SK-N-SH (cell line): ENCODE results near the gene RBMS3. TPM values are rescaled to one million over a fixed set of nuclear protein-coding genes. Genes with fewer than 3 reads are reported as not detected.

Experiments
- CTCF ChIA-PET: fragments of 300-600, 350-600 bp; formaldehyde crosslinking; extraction: SDS; loops from one replicate; lab custom pipeline; 2021; lab: Yijun Ruan, JAX
- POLR2A ChIA-PET: fragments of 350-600 bp; sonication (Branson Sonifier 250); formaldehyde crosslinking; extraction: SDS; loops from one replicate; lab custom pipeline; 2020; ENCODE audit warnings: antibody characterized with exemption, inconsistent platforms; lab: Yijun Ruan, JAX
- DNase-seq: peaks from one replicate; pipeline ENCODE4 v3.0.0; 2012
- H2AFZ ChIP-seq: fragments of 200-600 bp; sonication (generic); 2 replicates; pipeline ENCODE4 v1.8.1; 2016; ENCODE audit warnings: antibody characterized with exemption, mild to moderate bottlenecking, low read depth
- H3F3A ChIP-seq: fragments of 200-600 bp; sonication (generic); replicated peaks from 2 replicates; pipeline ENCODE3; 2016; ENCODE audit warnings: antibody characterized with exemption, mild to moderate bottlenecking; ENCODE audit not compliant: insufficient read depth
- H3K27ac ChIP-seq, 2 experiments: fragments of 200-500 bp in 1 of 2; fragments of 200-600 bp in 1 of 2; sonication (Bioruptor generic) in 1 of 2; sonication (generic), shearing (Covaris generic) in 1 of 2; 2 replicates each; pipeline versions ENCODE4 v1.5.1 to v1.6.1; 2014 to 2016; ENCODE audit warnings: low read depth in 2 of 2, inconsistent platforms in 1 of 2, low read length in 1 of 2, mild to moderate bottlenecking in 1 of 2, mixed read lengths in 1 of 2
- H3K27me3 ChIP-seq: fragments of 200-600 bp; sonication (generic), shearing (Covaris generic); 2 replicates; pipeline ENCODE4 v1.6.1; 2016; ENCODE audit warnings: mixed run types; ENCODE audit not compliant: insufficient read depth
- H3K36me3 ChIP-seq, 2 experiments: fragments of 200-500 bp in 1 of 2; fragments of 200-600 bp in 1 of 2; sonication (Bioruptor generic) in 1 of 2; sonication (generic) in 1 of 2; replicated peaks in 1 of 2; 2 replicates each; pipeline versions ENCODE3 to v1.5.1; 2014 to 2016; ENCODE audit warnings: low read length in 1 of 2, mild to moderate bottlenecking in 1 of 2; ENCODE audit not compliant: insufficient read depth in 2 of 2, control insufficient read depth in 1 of 2
- H3K4me1 ChIP-seq, 2 experiments: fragments of 200-500 bp in 1 of 2; fragments of 200-600 bp in 1 of 2; sonication (Bioruptor generic) in 1 of 2; sonication (generic), shearing (Covaris generic) in 1 of 2; 2 replicates each; pipeline versions ENCODE4 v1.5.1 to v1.6.1; 2014 to 2016; ENCODE audit warnings: low read depth in 1 of 2, low read length in 1 of 2, mixed run types in 1 of 2; ENCODE audit not compliant: insufficient read depth in 2 of 2, control insufficient read depth in 1 of 2
- H3K4me2 ChIP-seq: fragments of 200-600 bp; sonication (generic), shearing (Covaris generic); 2 replicates; pipeline ENCODE4 v1.6.1; 2017; ENCODE audit warnings: mixed run types
- H3K4me3 ChIP-seq, 2 experiments: fragments of 200-500 bp in 1 of 2; fragments of 200-600 bp in 1 of 2; sonication (Bioruptor generic) in 1 of 2; sonication (generic), shearing (Covaris generic) in 1 of 2; 2 replicates each; pipeline versions ENCODE4 v1.5.1 to v1.8.1; 2014 to 2016; ENCODE audit warnings: low read depth in 2 of 2, inconsistent platforms in 1 of 2, low read length in 1 of 2, mild to moderate bottlenecking in 1 of 2, mixed read lengths in 1 of 2, moderate library complexity in 1 of 2
- H3K79me2 ChIP-seq: fragments of 200-600 bp; sonication (generic); 2 replicates; pipeline ENCODE4 v1.8.1; 2017; ENCODE audit warnings: mild to moderate bottlenecking; ENCODE audit not compliant: insufficient read depth
- H3K9ac ChIP-seq: fragments of 200-600 bp; sonication (generic); 2 replicates; pipeline ENCODE4 v1.6.1; 2017; ENCODE audit warnings: mixed run types
- H3K9me2 ChIP-seq: fragments of 200-600 bp; sonication (generic); 2 replicates; pipeline ENCODE4 v1.6.1; 2017; ENCODE audit warnings: mixed run types
- H3K9me3 ChIP-seq: fragments of 200-600 bp; sonication (generic); 2 replicates; pipeline ENCODE4 v1.6.1; 2017; ENCODE audit warnings: mixed run types, mild to moderate bottlenecking, moderate library complexity
- H4K20me1 ChIP-seq: fragments of 200-600 bp; sonication (generic); 2 replicates; pipeline ENCODE4 v1.6.1; 2017; ENCODE audit warnings: mild to moderate bottlenecking, mixed run types; ENCODE audit not compliant: insufficient read depth
- FOSL2 ChIP-seq: IDR thresholded peaks from 2 replicates; pipeline ENCODE4 v1.4.0; 2012; ENCODE audit warnings: low read depth, mild to moderate bottlenecking, moderate library complexity, borderline replicate concordance
- FOXJ3 ChIP-seq: sonication (generic); formaldehyde crosslinking; IDR thresholded peaks from 2 replicates; pipeline ENCODE4 v1.5.1; 2020; ENCODE audit warnings: mild to moderate bottlenecking, missing genetic modification reagents
- FOXM1 ChIP-seq: IDR thresholded peaks from 2 replicates; pipeline ENCODE4 v1.4.0; 2012; ENCODE audit warnings: low read depth, mild to moderate bottlenecking
- NRF1 ChIP-seq: IDR thresholded peaks from 2 replicates; pipeline ENCODE4 v1.6.1; 2012; ENCODE audit warnings: low read depth, mild to moderate bottlenecking, low read length
- POLR2AphosphoS5 ChIP-seq: IDR thresholded peaks from 2 replicates; pipeline ENCODE4 v1.6.1; 2012; ENCODE audit warnings: low read depth, low read length
- RAD21 ChIP-seq: IDR thresholded peaks from 2 replicates; pipeline ENCODE4 v1.6.1; 2012; ENCODE audit warnings: mild to moderate bottlenecking, low read length
- SMC3 ChIP-seq: IDR thresholded peaks from 2 replicates; pipeline ENCODE4 v1.6.1; 2012; ENCODE audit warnings: low read depth, low read length, improper control_type of control experiment
- YY1 ChIP-seq: IDR thresholded peaks from 2 replicates; pipeline ENCODE4 v1.4.0; 2012; ENCODE audit warnings: low read depth, mild to moderate bottlenecking
- WGBS: methylation state at CpG from one replicate; pipeline ENCODE4 v1.1.6; 2017; ENCODE audit warnings: low lambda C conversion rate; 5-methylcytosine and 5-hydroxymethylcytosine counted together
- polyA plus RNA-seq, 3 experiments: library from polyadenylated mRNA; depleted of rRNA; stranded (reverse); fragments of >200 nt; gene quantifications; 2 replicates each; pipeline ENCODE4 v1.2.3, GENCODE V29; 2012
- TF ChIP-seq, protein P1 (sequence below): IDR thresholded peaks from 2 replicates; pipeline ENCODE4 v1.4.0; 2012; ENCODE audit warnings: low read depth, borderline replicate concordance
- TF ChIP-seq, protein P2 (sequence below): fragments of 200-600 bp; sonication (generic); IDR thresholded peaks from 2 replicates; pipeline ENCODE4 v1.6.1; 2017; ENCODE audit warnings: antibody characterized with exemption, mild to moderate bottlenecking, moderate library complexity
- TF ChIP-seq, protein P3 (sequence below): IDR thresholded peaks from 2 replicates; pipeline ENCODE4 v1.4.0; 2012; ENCODE audit warnings: low read depth, borderline replicate concordance

The RBMS3 gene
- polyA plus RNA-seq, 1 of the 3 experiments (the other 2 are of a cell fraction) = 8.2 TPM

- Histone ChIP-seq H3K36me3 (peaks cover 0 to 4% of the 10 kb centered on the region in 2 experiments), H3K9ac (no peak overlapping the region), H4K20me1 (no peaks in the 10 kb centered on the region), H3K27ac (peak overlapping the region in 1 of 2 experiments; percentile 72; a peak in 2 of 4 replicates), H3K4me2 (no peak overlapping the region), H3K9me3 (no peaks in the 10 kb centered on the region), H3K27me3 (no peaks in the 10 kb centered on the region)
- 97% methylated on average over 4 of the region's 4 CpGs for WGBS
- no peak for DNase-seq
- TF ChIP-seq, protein P1, sequence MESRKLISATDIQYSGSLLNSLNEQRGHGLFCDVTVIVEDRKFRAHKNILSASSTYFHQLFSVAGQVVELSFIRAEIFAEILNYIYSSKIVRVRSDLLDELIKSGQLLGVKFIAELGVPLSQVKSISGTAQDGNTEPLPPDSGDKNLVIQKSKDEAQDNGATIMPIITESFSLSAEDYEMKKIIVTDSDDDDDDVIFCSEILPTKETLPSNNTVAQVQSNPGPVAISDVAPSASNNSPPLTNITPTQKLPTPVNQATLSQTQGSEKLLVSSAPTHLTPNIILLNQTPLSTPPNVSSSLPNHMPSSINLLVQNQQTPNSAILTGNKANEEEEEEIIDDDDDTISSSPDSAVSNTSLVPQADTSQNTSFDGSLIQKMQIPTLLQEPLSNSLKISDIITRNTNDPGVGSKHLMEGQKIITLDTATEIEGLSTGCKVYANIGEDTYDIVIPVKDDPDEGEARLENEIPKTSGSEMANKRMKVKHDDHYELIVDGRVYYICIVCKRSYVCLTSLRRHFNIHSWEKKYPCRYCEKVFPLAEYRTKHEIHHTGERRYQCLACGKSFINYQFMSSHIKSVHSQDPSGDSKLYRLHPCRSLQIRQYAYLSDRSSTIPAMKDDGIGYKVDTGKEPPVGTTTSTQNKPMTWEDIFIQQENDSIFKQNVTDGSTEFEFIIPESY = no peak
- TF ChIP-seq, protein P2, sequence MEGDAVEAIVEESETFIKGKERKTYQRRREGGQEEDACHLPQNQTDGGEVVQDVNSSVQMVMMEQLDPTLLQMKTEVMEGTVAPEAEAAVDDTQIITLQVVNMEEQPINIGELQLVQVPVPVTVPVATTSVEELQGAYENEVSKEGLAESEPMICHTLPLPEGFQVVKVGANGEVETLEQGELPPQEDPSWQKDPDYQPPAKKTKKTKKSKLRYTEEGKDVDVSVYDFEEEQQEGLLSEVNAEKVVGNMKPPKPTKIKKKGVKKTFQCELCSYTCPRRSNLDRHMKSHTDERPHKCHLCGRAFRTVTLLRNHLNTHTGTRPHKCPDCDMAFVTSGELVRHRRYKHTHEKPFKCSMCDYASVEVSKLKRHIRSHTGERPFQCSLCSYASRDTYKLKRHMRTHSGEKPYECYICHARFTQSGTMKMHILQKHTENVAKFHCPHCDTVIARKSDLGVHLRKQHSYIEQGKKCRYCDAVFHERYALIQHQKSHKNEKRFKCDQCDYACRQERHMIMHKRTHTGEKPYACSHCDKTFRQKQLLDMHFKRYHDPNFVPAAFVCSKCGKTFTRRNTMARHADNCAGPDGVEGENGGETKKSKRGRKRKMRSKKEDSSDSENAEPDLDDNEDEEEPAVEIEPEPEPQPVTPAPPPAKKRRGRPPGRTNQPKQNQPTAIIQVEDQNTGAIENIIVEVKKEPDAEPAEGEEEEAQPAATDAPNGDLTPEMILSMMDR = no peak
- TF ChIP-seq, protein P3, sequence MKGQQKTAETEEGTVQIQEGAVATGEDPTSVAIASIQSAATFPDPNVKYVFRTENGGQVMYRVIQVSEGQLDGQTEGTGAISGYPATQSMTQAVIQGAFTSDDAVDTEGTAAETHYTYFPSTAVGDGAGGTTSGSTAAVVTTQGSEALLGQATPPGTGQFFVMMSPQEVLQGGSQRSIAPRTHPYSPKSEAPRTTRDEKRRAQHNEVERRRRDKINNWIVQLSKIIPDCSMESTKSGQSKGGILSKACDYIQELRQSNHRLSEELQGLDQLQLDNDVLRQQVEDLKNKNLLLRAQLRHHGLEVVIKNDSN = no peak
- TF ChIP-seq POLR2AphosphoS5 (no peak), RAD21 (no peak), SMC3 (no peak), FOXJ3 (CRISPR knock-in tag) (no peak)
- TF ChIP-seq, all 33 proteins: peak for 0
- Histone ChIP-seq H3K9me2 (no peaks in the 10 kb centered on the region), H3F3A (peaks cover 16% of the 10 kb centered on the region), H3K4me1 (peaks cover 17 to 19% of the 10 kb centered on the region in 2 experiments), H2AFZ (no peak overlapping the region), H3K79me2 (peaks cover 16% of the 10 kb centered on the region; the same call in 1 of the 2 replicates), H3K4me3 (no peak overlapping the region)
- ChIA-PET CTCF (interaction anchor here (1.1 kb wide), 1 partner anchor 11 kb away, joined by 3 read pairs; no protein-coding TSS in a partner anchor), POLR2A (no interaction called here)
Measured at GRCh38 chr3:29653680-29654079, 372.8 kb downstream of the RBMS3 start.

GRCh38 chr3:29655015-29655747 lies 374.3 kb downstream of the RBMS3 start:
- H3K27ac ChIP-seq = peak overlapping the region in 1 of 2 experiments; percentile 53; a peak in 2 of 4 replicates
- DNase-seq = no peak

More at GRCh38 chr3:29655015-29655747, 374.3 kb downstream of the RBMS3 start:
- Histone ChIP-seq H3K79me2 (peaks cover 16% of the 10 kb centered on the region; the same call in 1 of the 2 replicates), H3K27me3 (no peaks in the 10 kb centered on the region), H2AFZ (no peak overlapping the region), H3K9ac (no peak overlapping the region), H3K9me2 (no peaks in the 10 kb centered on the region)
- POLR2A ChIA-PET = interaction anchor here (0.6 kb wide), 1 partner anchor 277 kb away, joined by 3 read pairs; no protein-coding TSS in a partner anchor
- WGBS = 82% methylated on average over 6 of the region's 6 CpGs
- TF ChIP-seq YY1 (no peak), POLR2AphosphoS5 (no peak), FOSL2 (no peak), SMC3 (no peak), FOXM1 (no peak), NRF1 (no peak)
- TF ChIP-seq, protein P3 = no peak
- TF ChIP-seq, all 33 proteins: peak for 0
- no peaks in the 10 kb centered on the region for H3K9me3 ChIP-seq
- peaks cover 14 to 16% of the 10 kb centered on the region in 2 experiments for H3K4me1 ChIP-seq
- H3K4me2 ChIP-seq = no peak overlapping the region
- H4K20me1 ChIP-seq = no peaks in the 10 kb centered on the region
- H3K4me3 ChIP-seq = no peak overlapping the region
- CTCF ChIA-PET = no interaction called here
- peaks cover 4% of the 10 kb centered on the region for H3F3A ChIP-seq
- H3K36me3 ChIP-seq = peaks cover 0 to 4% of the 10 kb centered on the region in 2 experiments
